Ascending aorta (tissue), 2 donors: ENCODE results near the gene COL9A3. TPM values are rescaled to one million over a fixed set of nuclear protein-coding genes. Genes with fewer than 3 reads are reported as not detected.

ENCODE experiments used
- DNase-seq, 2 donors: peaks; one replicate each; pipeline ENCODE4 v3.0.0-alpha.2; 2019; ENCODE audit warnings: low spot score in 2 of 2
- H3K27ac ChIP-seq, 2 donors: fragments of 200-600 bp; sonication (generic); one replicate each; pipeline ENCODE4 v1.5.1; 2016 to 2017; ENCODE audit warnings: mild to moderate bottlenecking in 1 of 2
- H3K27me3 ChIP-seq: fragments of 200-600 bp; sonication (generic); one replicate; pipeline ENCODE4 v1.5.1; 2017
- H3K36me3 ChIP-seq, 2 donors: fragments of 200-600 bp; sonication (generic); one replicate each; pipeline ENCODE4 v1.5.1; 2016
- H3K4me1 ChIP-seq, 2 donors: fragments of 200-600 bp; sonication (generic); one replicate each; pipeline ENCODE4 v1.5.1; 2016 to 2017; ENCODE audit warnings: mild to moderate bottlenecking in 1 of 2
- H3K4me3 ChIP-seq, 2 donors: fragments of 200-600 bp; sonication (generic); one replicate each; pipeline ENCODE4 v1.5.1; 2016 to 2017; ENCODE audit warnings: mild to moderate bottlenecking in 1 of 2
- H3K9me3 ChIP-seq, 2 donors: fragments of 200-600 bp; sonication (generic); one replicate each; pipeline ENCODE4 v1.5.1; 2016
- intact Hi-C: fragments of 100-400 bp; cut with DNase I; formaldehyde crosslinking; loops from one replicate; pipeline ENCODE4 v1.15.1; 2023
- total RNA-seq: library from RNA; depleted of rRNA; stranded (reverse); fragments of >200 nt; gene quantifications from one replicate; pipeline ENCODE4 v1.1.0, GENCODE V29; 2016
- TF ChIP-seq, protein P1 (sequence below), 3 experiments: fragments of 200-600 bp in 2 of 3; fragments of 450-650 bp in 1 of 3; sonication (generic) in 2 of 3; IDR thresholded peaks; one replicate each; pipeline ENCODE4 v1.5.1; 2016 to 2019; ENCODE audit warnings: antibody characterized with exemption in 3 of 3, mild to moderate bottlenecking in 1 of 3, moderate library complexity in 1 of 3

The COL9A3 gene
- total RNA-seq, 1 donor from 2014 or later: 13.8 TPM

DNA sequence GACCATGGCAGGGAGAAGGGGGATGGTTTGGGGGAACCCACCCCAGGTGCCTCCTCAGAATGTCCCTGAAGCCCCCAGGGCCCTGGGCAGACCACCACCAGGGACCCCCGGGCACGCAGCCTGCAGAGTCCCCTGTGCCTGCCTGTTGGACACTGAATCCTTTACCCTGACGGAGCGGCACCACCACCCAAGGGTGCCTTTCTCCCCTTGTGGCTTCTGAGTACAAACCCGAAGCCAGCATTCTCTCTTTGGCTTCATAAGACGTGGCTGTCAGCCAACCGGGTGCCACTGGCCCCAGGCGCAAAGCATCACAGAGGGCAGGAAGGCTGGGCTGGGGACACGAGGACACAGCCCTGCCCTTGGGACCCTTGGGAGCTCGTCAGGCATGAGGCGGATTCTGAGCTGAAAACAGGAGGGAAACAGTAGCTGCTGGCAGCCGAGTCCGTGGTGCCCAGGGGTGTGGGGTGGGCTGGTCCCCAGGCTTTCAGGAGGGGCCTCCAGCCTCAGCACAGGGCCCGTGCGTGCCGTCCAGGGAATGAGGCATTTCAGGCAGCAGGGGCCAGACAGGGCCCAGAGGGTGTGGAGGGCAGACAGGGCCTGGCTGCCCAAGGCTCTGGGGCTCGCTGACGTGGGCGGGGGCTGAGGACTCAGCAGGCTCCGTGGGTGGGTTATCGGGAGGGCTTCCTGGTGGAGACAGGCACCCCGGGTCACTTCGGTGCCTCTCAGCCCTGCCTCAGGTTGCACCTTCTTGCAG is 3.5 kb downstream of the COL9A3 start:
- DNase-seq: no peak
- H3K36me3 ChIP-seq: no peaks in the 10 kb centered on the region
- H3K4me3 ChIP-seq: no peak overlapping the region
- peaks cover 17% of the 10 kb centered on the region for H3K27me3 ChIP-seq
- H3K27ac ChIP-seq: no peak overlapping the region
- H3K9me3 ChIP-seq: no peaks in the 10 kb centered on the region
- intact Hi-C loops: no loop called here
- peaks cover 27 to 46% of the 10 kb centered on the region in 2 donors for H3K4me1 ChIP-seq
- TF ChIP-seq, protein P1, sequence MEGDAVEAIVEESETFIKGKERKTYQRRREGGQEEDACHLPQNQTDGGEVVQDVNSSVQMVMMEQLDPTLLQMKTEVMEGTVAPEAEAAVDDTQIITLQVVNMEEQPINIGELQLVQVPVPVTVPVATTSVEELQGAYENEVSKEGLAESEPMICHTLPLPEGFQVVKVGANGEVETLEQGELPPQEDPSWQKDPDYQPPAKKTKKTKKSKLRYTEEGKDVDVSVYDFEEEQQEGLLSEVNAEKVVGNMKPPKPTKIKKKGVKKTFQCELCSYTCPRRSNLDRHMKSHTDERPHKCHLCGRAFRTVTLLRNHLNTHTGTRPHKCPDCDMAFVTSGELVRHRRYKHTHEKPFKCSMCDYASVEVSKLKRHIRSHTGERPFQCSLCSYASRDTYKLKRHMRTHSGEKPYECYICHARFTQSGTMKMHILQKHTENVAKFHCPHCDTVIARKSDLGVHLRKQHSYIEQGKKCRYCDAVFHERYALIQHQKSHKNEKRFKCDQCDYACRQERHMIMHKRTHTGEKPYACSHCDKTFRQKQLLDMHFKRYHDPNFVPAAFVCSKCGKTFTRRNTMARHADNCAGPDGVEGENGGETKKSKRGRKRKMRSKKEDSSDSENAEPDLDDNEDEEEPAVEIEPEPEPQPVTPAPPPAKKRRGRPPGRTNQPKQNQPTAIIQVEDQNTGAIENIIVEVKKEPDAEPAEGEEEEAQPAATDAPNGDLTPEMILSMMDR (IDR thresholded peaks at IDR 0.05): no peak

DNA sequence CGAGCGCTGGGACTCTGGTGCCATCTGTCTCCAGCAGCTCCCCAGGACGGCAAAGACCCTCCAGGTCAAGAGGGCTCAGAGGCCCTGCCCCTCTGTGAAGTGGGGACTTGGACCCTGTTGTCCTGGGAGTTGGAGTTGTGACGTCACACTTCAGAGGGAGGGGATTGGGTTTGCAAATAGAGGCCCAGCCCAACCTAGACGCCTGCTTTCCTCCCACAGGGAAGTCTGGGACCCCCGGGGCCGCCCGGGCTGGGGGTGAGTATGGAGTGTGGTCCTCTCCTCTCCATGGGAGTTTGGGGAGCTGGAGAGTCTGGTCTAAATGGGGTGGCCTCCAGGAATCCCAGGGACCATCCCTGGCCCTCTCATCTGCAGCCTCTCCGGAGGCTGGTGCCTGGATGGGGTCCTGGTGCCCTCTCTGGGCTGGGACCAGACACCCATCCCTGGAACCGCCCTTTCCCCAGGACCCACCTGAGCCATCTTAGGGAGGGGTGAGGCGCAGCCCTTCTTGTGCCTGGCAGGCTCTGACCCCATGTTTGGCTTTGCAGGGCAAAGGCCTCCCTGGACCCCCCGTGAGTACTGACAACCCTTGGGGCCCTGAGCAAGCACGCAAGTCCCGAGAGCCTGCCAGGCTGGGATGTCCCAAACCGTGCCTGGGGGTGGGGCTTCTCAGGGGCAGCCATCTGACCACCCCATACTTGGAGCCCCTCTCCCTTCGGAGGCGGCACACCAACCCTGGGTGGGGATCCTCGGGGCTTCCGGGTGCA is 4.3 kb downstream of the COL9A3 start:
- no peaks in the 10 kb centered on the region for H3K36me3 ChIP-seq
- H3K9me3 ChIP-seq: no peaks in the 10 kb centered on the region
- H3K4me3 ChIP-seq: no peak overlapping the region
- DNase-seq: no peak
- TF ChIP-seq, protein P1 (IDR thresholded peaks at IDR 0.05): no peak
- peaks cover 24 to 40% of the 10 kb centered on the region in 2 donors for H3K4me1 ChIP-seq
- H3K27me3 ChIP-seq: peaks cover 11% of the 10 kb centered on the region
- intact Hi-C loops: no loop called here
- no peak overlapping the region for H3K27ac ChIP-seq

DNA sequence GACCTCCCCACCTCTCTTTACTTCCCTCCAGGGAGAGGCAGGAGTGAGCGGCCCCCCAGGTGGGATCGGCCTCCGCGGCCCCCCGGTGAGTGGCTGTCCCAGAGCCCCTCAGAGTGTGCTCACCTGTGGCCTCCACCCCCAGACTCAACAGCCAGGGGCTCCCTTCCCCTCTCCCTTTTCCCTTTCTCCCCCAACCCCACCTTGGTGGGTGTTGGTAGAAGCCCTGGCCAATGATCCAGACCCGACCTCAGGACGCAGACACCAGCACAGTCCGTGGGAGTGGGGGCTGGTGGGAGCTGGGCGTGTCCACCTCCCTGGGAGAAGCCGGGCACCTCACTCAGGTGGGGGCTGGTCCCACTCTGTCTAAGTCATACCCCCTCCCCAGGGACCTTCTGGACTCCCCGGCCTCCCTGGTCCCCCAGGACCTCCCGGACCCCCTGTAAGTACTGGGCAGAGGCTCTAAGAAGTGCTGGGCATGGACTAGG is 4.9 kb downstream of the COL9A3 start:
- DNase-seq: no peak
- Histone ChIP-seq H3K27me3 (peaks cover 5% of the 10 kb centered on the region), H3K27ac (no peak overlapping the region), H3K4me3 (no peak overlapping the region), H3K36me3 (no peaks in the 10 kb centered on the region), H3K4me1 (peaks cover 17 to 35% of the 10 kb centered on the region in 2 donors), H3K9me3 (no peaks in the 10 kb centered on the region)
- intact Hi-C loops: no loop called here
- TF ChIP-seq, protein P1 (IDR thresholded peaks at IDR 0.05): no peak

DNA sequence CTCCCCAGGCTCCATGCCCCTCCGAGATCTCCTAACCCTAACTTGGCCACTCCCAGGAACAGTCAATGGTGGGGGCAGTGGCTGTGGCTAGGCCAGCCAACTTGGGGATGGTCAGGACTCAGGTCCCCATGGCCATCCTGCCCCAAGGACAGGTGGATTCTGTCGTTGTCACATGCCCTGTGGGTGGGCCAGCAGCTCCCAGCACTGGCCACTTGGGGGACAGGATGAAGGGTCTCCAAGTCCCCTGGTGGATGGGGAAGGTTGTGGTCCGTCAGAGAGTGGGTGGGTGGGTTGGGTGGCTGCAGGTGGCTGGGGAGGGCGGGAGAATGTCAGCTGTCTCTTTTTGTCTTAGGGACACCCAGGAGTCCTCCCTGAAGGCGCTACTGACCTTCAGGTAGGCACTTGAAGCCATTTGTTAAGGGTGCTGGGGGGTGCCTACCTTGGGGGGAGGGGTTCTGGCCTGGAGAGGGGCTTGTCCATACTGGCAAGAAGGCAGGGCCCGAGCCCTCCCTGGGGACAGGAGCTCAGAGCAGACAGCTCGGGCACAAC is 5.5 kb downstream of the COL9A3 start:
- DNase-seq: no peak
- H3K27me3 ChIP-seq: peaks cover under 1% of the 10 kb centered on the region
- no peaks in the 10 kb centered on the region for H3K9me3 ChIP-seq
- H3K36me3 ChIP-seq: no peaks in the 10 kb centered on the region
- no peak overlapping the region for H3K27ac ChIP-seq
- H3K4me3 ChIP-seq: no peak overlapping the region
- TF ChIP-seq, protein P1 (IDR thresholded peaks at IDR 0.05): no peak
- intact Hi-C loops: no loop called here
- peaks cover 16 to 35% of the 10 kb centered on the region in 2 donors for H3K4me1 ChIP-seq

DNA sequence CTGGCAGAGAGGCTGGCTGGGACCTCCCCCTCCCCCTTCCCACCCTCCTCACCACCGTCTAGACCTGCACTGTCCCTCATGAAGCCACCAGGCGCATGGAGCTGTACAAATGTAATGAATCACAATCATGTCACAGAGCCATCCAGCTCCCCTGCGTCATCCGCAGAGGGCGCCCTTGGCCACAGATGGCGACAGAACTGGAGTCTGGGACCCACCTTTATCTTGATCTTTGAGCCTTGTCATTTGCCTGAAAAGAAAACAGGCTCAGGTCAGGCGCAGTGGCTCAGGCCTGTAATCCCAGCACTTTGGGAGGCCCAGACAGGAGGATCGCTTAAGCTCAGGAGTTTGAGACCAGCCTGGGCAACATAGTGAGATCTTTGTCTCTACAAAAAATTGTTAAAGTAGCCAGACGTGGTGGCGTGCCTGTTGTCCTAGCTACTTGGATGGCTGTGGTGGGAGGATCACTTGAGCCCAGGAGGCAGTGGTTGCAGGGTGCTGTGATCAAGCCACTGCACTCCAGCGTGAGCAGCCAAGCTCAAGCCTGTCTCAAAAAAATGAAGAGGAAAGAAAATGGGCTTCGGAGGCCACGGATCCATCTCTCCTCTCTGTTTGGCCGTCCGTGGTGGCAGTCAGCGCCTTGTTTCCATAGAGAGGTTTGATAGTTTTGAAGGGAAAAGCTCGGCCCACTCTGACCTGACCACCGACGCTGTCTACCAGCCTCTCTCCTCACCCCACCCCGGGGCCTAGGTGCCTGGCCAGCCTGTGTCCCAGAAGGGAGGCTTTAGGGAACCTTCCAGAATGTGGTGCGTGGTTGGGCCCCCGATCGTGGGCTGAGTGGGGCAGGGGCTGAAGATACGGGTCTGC is 6.2 kb downstream of the COL9A3 start:
- H3K27ac ChIP-seq: no peak overlapping the region
- TF ChIP-seq, protein P1 (IDR thresholded peaks at IDR 0.05): no peak
- no peak for DNase-seq
- intact Hi-C loops: no loop called here
- no peaks in the 10 kb centered on the region for H3K36me3 ChIP-seq
- no peaks in the 10 kb centered on the region for H3K27me3 ChIP-seq
- H3K4me3 ChIP-seq: no peak overlapping the region
- H3K9me3 ChIP-seq: no peaks in the 10 kb centered on the region
- peaks cover 16 to 31% of the 10 kb centered on the region in 2 donors for H3K4me1 ChIP-seq
